H9 (cell line): ENCODE measurements around the gene CELA2B. TPM values are rescaled to one million over a fixed set of nuclear protein-coding genes. Genes with fewer than 3 reads are reported as not detected.
"Not testable (repeated sequence)": the region's sequence is repeated elsewhere in the genome, so short reads cannot be mapped to it uniquely, and the experiment has no call there.

ENCODE experiments used
- DNase-seq: peaks from one replicate; pipeline ENCODE4 v3.0.0-alpha.2; 2017
- H2AFZ ChIP-seq: one replicate; pipeline ENCODE4 v1.6.1; 2013; ENCODE audit warnings: mild to moderate bottlenecking, low read length, control low read depth, moderate library complexity
- H2AK5ac ChIP-seq: 2 replicates; pipeline ENCODE4 v1.6.1; 2013; ENCODE audit warnings: low read length, control low read depth, mixed read lengths; ENCODE audit not compliant: insufficient read length
- H2BK120ac ChIP-seq: one replicate; pipeline ENCODE4 v1.6.1; 2013; ENCODE audit warnings: low read depth, mild to moderate bottlenecking, low read length, control low read depth, inconsistent platforms; ENCODE audit not compliant: poor library complexity, severe bottlenecking
- H2BK12ac ChIP-seq: 2 replicates; pipeline ENCODE4 v1.6.1; 2013; ENCODE audit warnings: low read length, control low read depth, mixed read lengths, low read depth; ENCODE audit not compliant: insufficient read length
- H2BK15ac ChIP-seq: 2 replicates; pipeline ENCODE4 v1.6.1; 2013; ENCODE audit warnings: low read depth, low read length, control low read depth
- H2BK20ac ChIP-seq: one replicate; pipeline ENCODE4 v1.6.1; 2013; ENCODE audit warnings: low read depth, mild to moderate bottlenecking, low read length, control low read depth, inconsistent platforms; ENCODE audit not compliant: poor library complexity, severe bottlenecking
- H2BK5ac ChIP-seq: 2 replicates; pipeline ENCODE4 v1.6.1; 2013; ENCODE audit warnings: low read length, control low read depth, mixed read lengths; ENCODE audit not compliant: insufficient read length
- H3K14ac ChIP-seq: 2 replicates; pipeline ENCODE4 v1.6.1; 2013; ENCODE audit warnings: low read length, control low read depth; ENCODE audit not compliant: insufficient read depth
- H3K18ac ChIP-seq: 2 replicates; pipeline ENCODE4 v1.6.1; 2013; ENCODE audit warnings: low read depth, mild to moderate bottlenecking, mixed read lengths, low read length, control low read depth; ENCODE audit not compliant: insufficient read length
- H3K23ac ChIP-seq: 2 replicates; pipeline ENCODE4 v1.6.1; 2013; ENCODE audit warnings: low read length, control low read depth, mixed read lengths, low read depth; ENCODE audit not compliant: insufficient read length
- H3K23me2 ChIP-seq: 2 replicates; pipeline ENCODE4 v1.6.1; 2013; ENCODE audit warnings: low read depth, mild to moderate bottlenecking, mixed read lengths, low read length, control low read depth; ENCODE audit not compliant: insufficient read length, poor library complexity, severe bottlenecking
- H3K27ac ChIP-seq: 2 replicates; pipeline ENCODE4 v1.5.1; 2013; ENCODE audit warnings: low read length, control low read depth, mixed read lengths, low read depth; ENCODE audit not compliant: insufficient read length
- H3K27me3 ChIP-seq: 2 replicates; pipeline ENCODE4 v1.6.1; 2013; ENCODE audit warnings: low read length, control low read depth, inconsistent platforms; ENCODE audit not compliant: insufficient read depth
- H3K4ac ChIP-seq: 2 replicates; pipeline ENCODE4 v1.6.1; 2013; ENCODE audit warnings: low read depth, mild to moderate bottlenecking, control low read depth, inconsistent platforms, low read length, moderate library complexity
- H3K4me1 ChIP-seq: 2 replicates; pipeline ENCODE4 v1.6.1; 2013; ENCODE audit warnings: low read length, control low read depth, inconsistent platforms; ENCODE audit not compliant: insufficient read depth
- H3K4me2 ChIP-seq: 2 replicates; pipeline ENCODE4 v1.6.1; 2013; ENCODE audit warnings: low read length, control low read depth, mixed read lengths; ENCODE audit not compliant: insufficient read length, insufficient read depth
- H3K56ac ChIP-seq: 2 replicates; pipeline ENCODE4 v1.6.1; 2013; ENCODE audit warnings: low read depth, mild to moderate bottlenecking, mixed read lengths, low read length, control low read depth; ENCODE audit not compliant: insufficient read length
- H3K79me1 ChIP-seq: 2 replicates; pipeline ENCODE4 v1.6.1; 2013; ENCODE audit warnings: low read depth, mild to moderate bottlenecking, moderate library complexity, low read length, control low read depth, inconsistent platforms; ENCODE audit not compliant: insufficient read depth, poor library complexity, severe bottlenecking
- H3K79me2 ChIP-seq: 2 replicates; pipeline ENCODE4 v1.6.1; 2013; ENCODE audit warnings: low read length, control low read depth, inconsistent platforms; ENCODE audit not compliant: insufficient read depth
- H3K9ac ChIP-seq: 2 replicates; pipeline ENCODE4 v1.6.1; 2013; ENCODE audit warnings: low read length, control low read depth, mixed read lengths; ENCODE audit not compliant: insufficient read length; ENCODE audit errors: extremely low read depth
- H3K9me3 ChIP-seq: one replicate; pipeline ENCODE4 v1.6.1; 2013; ENCODE audit warnings: low read depth, low read length, inconsistent platforms; ENCODE audit not compliant: control insufficient read depth
- H3T11ph ChIP-seq: one replicate; pipeline ENCODE4 v1.6.1; 2013; ENCODE audit warnings: mild to moderate bottlenecking, low read length, control low read depth, inconsistent platforms
- H4K20me1 ChIP-seq: one replicate; pipeline ENCODE4 v1.6.1; 2013; ENCODE audit not compliant: control insufficient read depth, insufficient read length, insufficient read depth
- H4K5ac ChIP-seq: 2 replicates; pipeline ENCODE4 v1.6.1; 2013; ENCODE audit warnings: low read depth, mild to moderate bottlenecking, mixed read lengths, low read length, control low read depth; ENCODE audit not compliant: insufficient read length
- H4K8ac ChIP-seq: replicated peaks from 2 replicates; pipeline ENCODE4 v1.6.1; 2013; ENCODE audit warnings: low read length, control low read depth, mixed read lengths, low read depth; ENCODE audit not compliant: insufficient read length
- H4K91ac ChIP-seq: 2 replicates; pipeline ENCODE4 v1.6.1; 2013; ENCODE audit warnings: low read depth, mild to moderate bottlenecking, moderate library complexity, mixed read lengths, low read length, control low read depth; ENCODE audit not compliant: insufficient read length
- H3K27ac Mint-ChIP-seq, 3 experiments: 2 replicates in 2 of 3; 3 replicates in 1 of 3; pipeline ENCODE4 v1.8.0; 2020 to 2021; ENCODE audit warnings: mixed read lengths in 3 of 3, mild to moderate bottlenecking in 1 of 3, moderate library complexity in 1 of 3
- H3K27me3 Mint-ChIP-seq: 2 replicates; pipeline ENCODE4 v1.8.0; 2021; ENCODE audit warnings: low read depth, mild to moderate bottlenecking, moderate library complexity, mixed read lengths
- H3K36me3 Mint-ChIP-seq, 3 experiments: 2 replicates in 2 of 3; 3 replicates in 1 of 3; pipeline ENCODE4 v1.8.0; 2020 to 2021; ENCODE audit warnings: low read depth in 3 of 3, mixed read lengths in 3 of 3; ENCODE audit not compliant: insufficient read depth in 1 of 3
- H3K4me1 Mint-ChIP-seq, 2 experiments: 2 replicates each; pipeline ENCODE4 v1.8.0; 2020; ENCODE audit warnings: mixed read lengths in 2 of 2
- H3K4me3 Mint-ChIP-seq, 2 experiments: 2 replicates in 1 of 2; 3 replicates in 1 of 2; pipeline ENCODE4 v1.8.0; 2020 to 2021; ENCODE audit warnings: mild to moderate bottlenecking in 2 of 2, mixed read lengths in 2 of 2, moderate library complexity in 1 of 2
- H3K9me3 Mint-ChIP-seq, 2 experiments: 2 replicates in 1 of 2; 3 replicates in 1 of 2; pipeline ENCODE4 v1.8.0; 2020; ENCODE audit warnings: mild to moderate bottlenecking in 2 of 2, mixed read lengths in 2 of 2, moderate library complexity in 1 of 2
- WGBS: extraction: QIAGEN DNeasy Blood & Tissue Kit; methylation state at CpG from one replicate; pipeline ENCODE4 v1.1.7; 2013; ENCODE audit warnings: missing lambda C conversion rate, low lambda C conversion rate, mixed read lengths; ENCODE audit not compliant: insufficient read length; ENCODE audit errors: extremely low coverage; 5-methylcytosine and 5-hydroxymethylcytosine counted together
- total RNA-seq: library from RNA; stranded (reverse); gene quantifications from 2 replicates; pipeline ENCODE4 v1.2.1, GENCODE V29; 2021
- TF ChIP-seq, protein P1 (sequence below): fragments of 200-600 bp; sonication (generic); conservative IDR thresholded peaks from 3 replicates; pipeline ENCODE4 v1.8.0; 2021; ENCODE audit warnings: antibody characterized with exemption, mild to moderate bottlenecking

The CELA2B gene
- total RNA-seq, 1 experiment from 2014 or later, result not detected

DNA sequence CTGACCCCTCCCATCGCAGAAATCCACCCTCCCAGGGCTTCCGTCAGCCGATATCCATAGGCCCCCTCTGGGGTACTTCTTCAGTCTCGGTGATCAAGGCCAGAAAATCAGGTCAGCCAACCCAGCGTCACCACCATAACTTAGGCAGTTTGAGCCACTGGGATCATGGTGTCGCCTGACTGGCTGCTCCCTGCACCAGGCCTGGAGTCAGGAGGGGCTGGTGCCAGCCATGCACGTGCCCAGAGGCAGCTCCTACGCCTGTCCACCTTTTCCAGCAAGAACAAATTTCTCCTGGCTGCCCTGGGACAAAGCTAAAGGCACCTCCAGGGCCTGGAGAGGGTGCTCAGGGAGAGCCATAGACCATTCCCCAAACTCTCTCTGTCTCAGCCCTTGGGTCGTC lies 42.4 kb upstream of the CELA2B start:
- H3K79me1 ChIP-seq, result no peaks in the 10 kb centered on the region
- H3K4me1 ChIP-seq, result no peaks in the 10 kb centered on the region
- H2AFZ ChIP-seq, result no peak overlapping the region
- H3K27me3 ChIP-seq, result no peaks in the 10 kb centered on the region
- H4K5ac ChIP-seq, result no peak overlapping the region
- no peak overlapping the region for H2BK5ac ChIP-seq
- H3K9me3 ChIP-seq, result no peaks in the 10 kb centered on the region
- H2BK12ac ChIP-seq, result no peak overlapping the region
- H3K9ac ChIP-seq, result no peak overlapping the region
- no peak overlapping the region; the same call in 1 of the 2 replicates for H3K14ac ChIP-seq
- H3K4ac ChIP-seq, result no peak overlapping the region
- no peak overlapping the region for H2BK20ac ChIP-seq
- no peak overlapping the region for H3K4me2 ChIP-seq
- H3K27ac ChIP-seq, result no peak overlapping the region
- H3T11ph ChIP-seq, result no peak overlapping the region
- TF ChIP-seq, protein P1, sequence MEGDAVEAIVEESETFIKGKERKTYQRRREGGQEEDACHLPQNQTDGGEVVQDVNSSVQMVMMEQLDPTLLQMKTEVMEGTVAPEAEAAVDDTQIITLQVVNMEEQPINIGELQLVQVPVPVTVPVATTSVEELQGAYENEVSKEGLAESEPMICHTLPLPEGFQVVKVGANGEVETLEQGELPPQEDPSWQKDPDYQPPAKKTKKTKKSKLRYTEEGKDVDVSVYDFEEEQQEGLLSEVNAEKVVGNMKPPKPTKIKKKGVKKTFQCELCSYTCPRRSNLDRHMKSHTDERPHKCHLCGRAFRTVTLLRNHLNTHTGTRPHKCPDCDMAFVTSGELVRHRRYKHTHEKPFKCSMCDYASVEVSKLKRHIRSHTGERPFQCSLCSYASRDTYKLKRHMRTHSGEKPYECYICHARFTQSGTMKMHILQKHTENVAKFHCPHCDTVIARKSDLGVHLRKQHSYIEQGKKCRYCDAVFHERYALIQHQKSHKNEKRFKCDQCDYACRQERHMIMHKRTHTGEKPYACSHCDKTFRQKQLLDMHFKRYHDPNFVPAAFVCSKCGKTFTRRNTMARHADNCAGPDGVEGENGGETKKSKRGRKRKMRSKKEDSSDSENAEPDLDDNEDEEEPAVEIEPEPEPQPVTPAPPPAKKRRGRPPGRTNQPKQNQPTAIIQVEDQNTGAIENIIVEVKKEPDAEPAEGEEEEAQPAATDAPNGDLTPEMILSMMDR, result no peak
- no peak overlapping the region for H3K18ac ChIP-seq
- H4K91ac ChIP-seq, result no peak overlapping the region
- WGBS, result no CpG with 5 or more reads among the region's 9 CpGs
- H2BK15ac ChIP-seq, result no peak overlapping the region
- no peak for DNase-seq
- 0 out of 7 replicates have a peak overlapping the region, but pooled peaks of 1 of the 3 experiments have one; percentile 16 for H3K27ac Mint-ChIP-seq
- H4K20me1 ChIP-seq, result no peaks in the 10 kb centered on the region
- H2AK5ac ChIP-seq, result no peak overlapping the region
- no peaks in the 10 kb centered on the region for H3K79me2 ChIP-seq
- no peak overlapping the region for H3K56ac ChIP-seq
- H3K27me3 Mint-ChIP-seq, result peaks cover 2% of the 10 kb centered on the region
- no peaks in the 10 kb centered on the region for H3K23me2 ChIP-seq
- no peaks in the 10 kb centered on the region for H3K36me3 Mint-ChIP-seq
- peaks cover 5 to 14% of the 10 kb centered on the region in 2 experiments for H3K4me1 Mint-ChIP-seq
- no peaks in the 10 kb centered on the region; a peak in 1 of 5 replicates for H3K9me3 Mint-ChIP-seq
- H2BK120ac ChIP-seq, result no peak overlapping the region
- H4K8ac ChIP-seq, result no peak overlapping the region
- H3K23ac ChIP-seq, result no peak overlapping the region
- H3K4me3 Mint-ChIP-seq, result no peak overlapping the region

DNA sequence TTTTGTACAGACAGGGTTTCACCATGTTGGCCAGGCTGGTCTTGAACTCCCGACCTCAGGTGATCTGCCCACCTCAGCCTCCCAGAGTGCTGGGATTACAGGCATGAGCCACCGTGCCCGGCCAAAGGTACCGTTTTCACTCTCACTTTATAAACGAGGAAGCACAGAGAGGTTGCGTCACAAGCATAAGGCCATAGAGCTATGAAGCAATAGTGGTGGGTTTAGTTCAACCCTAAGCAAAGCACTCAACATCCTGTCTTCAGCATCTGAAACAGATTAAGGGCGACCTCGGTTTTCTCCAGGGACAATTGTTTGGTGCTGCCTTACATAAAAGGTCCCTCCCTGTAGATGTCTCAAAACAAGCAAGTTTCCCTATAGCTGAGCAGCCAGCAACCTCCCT lies 41.2 kb upstream of the CELA2B start:
- not testable (repeated sequence) for H3K9ac ChIP-seq, H3K23ac ChIP-seq, H2AFZ ChIP-seq, H2BK120ac ChIP-seq, H4K91ac ChIP-seq, H3K9me3 ChIP-seq, H3K36me3 Mint-ChIP-seq, H3K4ac ChIP-seq, H3T11ph ChIP-seq, H3K18ac ChIP-seq, H2AK5ac ChIP-seq, H3K79me2 ChIP-seq, H3K27me3 ChIP-seq, H3K4me2 ChIP-seq, H3K9me3 Mint-ChIP-seq, H3K4me1 ChIP-seq, H3K56ac ChIP-seq, H3K27ac ChIP-seq, H3K23me2 ChIP-seq, H4K5ac ChIP-seq, H2BK20ac ChIP-seq, H4K8ac ChIP-seq, H2BK12ac ChIP-seq, DNase-seq, H2BK15ac ChIP-seq, H3K14ac ChIP-seq, H3K4me3 Mint-ChIP-seq, H2BK5ac ChIP-seq, H3K27me3 Mint-ChIP-seq, H3K79me1 ChIP-seq, H4K20me1 ChIP-seq
- WGBS, result no CpG with 5 or more reads among the region's 8 CpGs
- Mint-ChIP-seq H3K4me1 (peaks cover 5 to 14% of the 10 kb centered on the region in 2 experiments), H3K27ac (peak overlapping the region in 1 of 3 experiments; percentile 34; a peak in 1 of 7 replicates)
